Thyroid gland (tissue), 4 donors: ENCODE results near the gene PORCN.

Experiments
- POLR2A ChIP-seq, 2 donors: fragments of 450-650 bp; IDR thresholded peaks; one replicate each; pipeline ENCODE4 v1.6.1; 2017; ENCODE audit warnings: antibody characterized with exemption in 2 of 2, mild to moderate bottlenecking in 2 of 2, moderate library complexity in 1 of 2
- TF ChIP-seq, protein P1 (sequence below), 6 experiments: fragments of 200-600 bp in 3 of 6; fragments of 450-650 bp in 3 of 6; sonication (generic) in 3 of 6; IDR thresholded peaks; one replicate each; pipeline ENCODE4 v1.5.1; 2016 to 2019; ENCODE audit warnings: antibody characterized with exemption in 6 of 6, mild to moderate bottlenecking in 2 of 6, inconsistent platforms in 1 of 6, moderate library complexity in 1 of 6

DNA sequence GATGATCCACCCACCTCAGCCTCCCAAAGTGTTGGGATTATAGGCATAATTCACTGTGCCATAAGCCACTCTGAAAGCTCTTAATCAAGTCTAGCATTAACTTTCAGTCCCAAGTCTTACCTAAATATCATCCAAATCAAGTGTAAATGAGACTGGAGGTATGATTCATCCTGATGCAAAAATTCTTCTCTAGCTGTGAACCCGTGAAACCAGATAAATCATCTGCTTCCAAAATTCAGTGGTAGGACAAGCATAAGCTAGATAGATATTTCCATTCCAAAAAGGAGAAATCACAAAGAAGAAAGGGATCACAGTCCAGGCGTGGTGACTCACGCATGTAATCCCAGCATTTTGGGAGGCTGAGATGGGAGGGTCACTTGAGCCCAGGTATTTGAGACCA lies 21.9 kb downstream of the PORCN start:
- no peak for TF ChIP-seq POLR2A (IDR thresholded peaks at IDR 0.05)
- TF ChIP-seq, protein P1, sequence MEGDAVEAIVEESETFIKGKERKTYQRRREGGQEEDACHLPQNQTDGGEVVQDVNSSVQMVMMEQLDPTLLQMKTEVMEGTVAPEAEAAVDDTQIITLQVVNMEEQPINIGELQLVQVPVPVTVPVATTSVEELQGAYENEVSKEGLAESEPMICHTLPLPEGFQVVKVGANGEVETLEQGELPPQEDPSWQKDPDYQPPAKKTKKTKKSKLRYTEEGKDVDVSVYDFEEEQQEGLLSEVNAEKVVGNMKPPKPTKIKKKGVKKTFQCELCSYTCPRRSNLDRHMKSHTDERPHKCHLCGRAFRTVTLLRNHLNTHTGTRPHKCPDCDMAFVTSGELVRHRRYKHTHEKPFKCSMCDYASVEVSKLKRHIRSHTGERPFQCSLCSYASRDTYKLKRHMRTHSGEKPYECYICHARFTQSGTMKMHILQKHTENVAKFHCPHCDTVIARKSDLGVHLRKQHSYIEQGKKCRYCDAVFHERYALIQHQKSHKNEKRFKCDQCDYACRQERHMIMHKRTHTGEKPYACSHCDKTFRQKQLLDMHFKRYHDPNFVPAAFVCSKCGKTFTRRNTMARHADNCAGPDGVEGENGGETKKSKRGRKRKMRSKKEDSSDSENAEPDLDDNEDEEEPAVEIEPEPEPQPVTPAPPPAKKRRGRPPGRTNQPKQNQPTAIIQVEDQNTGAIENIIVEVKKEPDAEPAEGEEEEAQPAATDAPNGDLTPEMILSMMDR (IDR thresholded peaks at IDR 0.05), result no peak
